ENCODE results near the gene SPATA31C1. TPM values are rescaled to one million over a fixed set of nuclear protein-coding genes. Genes with fewer than 3 reads are reported as not detected.

SPATA31C1 gene
- polyA plus RNA-seq, 1 experiment = not detected

GRCh38 chr9:87889065-87889881, 28.5 kb upstream of the SPATA31C1 start:
- Histone ChIP-seq H3K36me3 (ENCODE audit: control insufficient read depth, insufficient read depth, low read length) (no peaks in the 10 kb centered on the region), H3K27me3 (ENCODE audit: control insufficient read depth, insufficient read depth, low read length) (0 out of 2 replicates have a peak, but pooled peaks cover 3% of the 10 kb centered on the region), H3K4me3 (ENCODE audit: low read depth, low read length) (no peak overlapping the region)
- DNase-seq (ENCODE audit: low read depth) = no peak
- ChIA-PET POLR2A (no interaction called here), CTCF (interaction anchor here (1.3 kb wide), 1 partner anchor 10 kb away, joined by 3 read pairs; no protein-coding TSS in a partner anchor)
- TF ChIP-seq, protein P1, sequence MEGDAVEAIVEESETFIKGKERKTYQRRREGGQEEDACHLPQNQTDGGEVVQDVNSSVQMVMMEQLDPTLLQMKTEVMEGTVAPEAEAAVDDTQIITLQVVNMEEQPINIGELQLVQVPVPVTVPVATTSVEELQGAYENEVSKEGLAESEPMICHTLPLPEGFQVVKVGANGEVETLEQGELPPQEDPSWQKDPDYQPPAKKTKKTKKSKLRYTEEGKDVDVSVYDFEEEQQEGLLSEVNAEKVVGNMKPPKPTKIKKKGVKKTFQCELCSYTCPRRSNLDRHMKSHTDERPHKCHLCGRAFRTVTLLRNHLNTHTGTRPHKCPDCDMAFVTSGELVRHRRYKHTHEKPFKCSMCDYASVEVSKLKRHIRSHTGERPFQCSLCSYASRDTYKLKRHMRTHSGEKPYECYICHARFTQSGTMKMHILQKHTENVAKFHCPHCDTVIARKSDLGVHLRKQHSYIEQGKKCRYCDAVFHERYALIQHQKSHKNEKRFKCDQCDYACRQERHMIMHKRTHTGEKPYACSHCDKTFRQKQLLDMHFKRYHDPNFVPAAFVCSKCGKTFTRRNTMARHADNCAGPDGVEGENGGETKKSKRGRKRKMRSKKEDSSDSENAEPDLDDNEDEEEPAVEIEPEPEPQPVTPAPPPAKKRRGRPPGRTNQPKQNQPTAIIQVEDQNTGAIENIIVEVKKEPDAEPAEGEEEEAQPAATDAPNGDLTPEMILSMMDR (IDR thresholded peaks at IDR 0.05; ENCODE audit: insufficient read depth, low read depth, low read length) = no peak

DNA sequence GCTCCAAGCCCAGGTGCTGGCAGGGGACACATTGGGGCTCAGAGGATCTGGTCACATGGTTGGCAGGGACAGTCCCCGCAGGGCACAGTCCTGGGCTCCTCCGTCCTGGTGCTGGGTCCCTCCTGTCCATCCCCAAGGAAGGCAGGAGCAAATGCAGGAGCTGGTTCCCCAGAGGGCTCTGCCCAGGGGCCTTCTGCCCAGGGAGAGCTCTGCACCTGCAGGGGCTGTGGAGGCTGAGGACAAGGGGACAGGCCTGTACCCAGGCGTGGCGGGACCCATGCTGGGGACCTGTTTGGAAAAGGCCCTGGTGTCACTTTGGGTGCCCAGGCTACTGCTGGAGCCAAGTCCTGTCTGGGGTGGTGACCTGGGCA, 27.9 kb upstream of the SPATA31C1 start:
- TF ChIP-seq, protein P1 (IDR thresholded peaks at IDR 0.05; ENCODE audit: insufficient read depth, low read depth, low read length) = no peak
- CTCF ChIA-PET = no interaction called here
- Histone ChIP-seq H3K36me3 (ENCODE audit: control insufficient read depth, insufficient read depth, low read length) (no peaks in the 10 kb centered on the region), H3K4me3 (ENCODE audit: low read depth, low read length) (no peak overlapping the region), H3K27me3 (ENCODE audit: control insufficient read depth, insufficient read depth, low read length) (0 out of 2 replicates have a peak, but pooled peaks cover 3% of the 10 kb centered on the region)
- POLR2A ChIA-PET = no interaction called here
- no peak for DNase-seq (ENCODE audit: low read depth)

DNA sequence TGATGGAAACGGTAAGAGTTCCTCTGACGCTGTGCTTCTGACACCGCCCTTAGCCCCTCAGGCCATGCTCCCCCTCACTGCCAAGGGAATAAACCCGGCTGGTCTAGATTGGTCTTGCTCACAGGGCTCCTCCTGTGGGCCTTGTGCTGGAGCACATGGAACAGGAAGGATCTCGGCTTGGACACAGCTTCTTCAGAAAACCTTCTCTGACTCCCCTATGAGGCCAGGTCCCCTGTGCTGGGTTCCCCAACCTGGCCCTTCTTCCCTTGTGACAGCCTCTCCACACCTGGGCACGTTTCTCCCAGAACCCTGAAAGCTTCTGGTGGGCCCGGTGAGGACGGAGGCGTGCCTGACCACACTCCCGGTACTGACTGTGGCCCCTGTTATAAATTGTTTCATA, 26.9 kb upstream of the SPATA31C1 start:
- no peak for DNase-seq (ENCODE audit: low read depth)
- TF ChIP-seq, protein P1 (IDR thresholded peaks at IDR 0.05; ENCODE audit: insufficient read depth, low read depth, low read length) = no peak
- no peak overlapping the region for H3K4me3 ChIP-seq (ENCODE audit: low read depth, low read length)
- 0 out of 2 replicates have a peak, but pooled peaks cover 3% of the 10 kb centered on the region for H3K27me3 ChIP-seq (ENCODE audit: control insufficient read depth, insufficient read depth, low read length)
- ChIA-PET CTCF (no interaction called here), POLR2A (no interaction called here)
- H3K36me3 ChIP-seq (ENCODE audit: control insufficient read depth, insufficient read depth, low read length) = no peaks in the 10 kb centered on the region

- Histone ChIP-seq H3K36me3 (ENCODE audit: control insufficient read depth, insufficient read depth, low read length) (no peaks in the 10 kb centered on the region), H3K27me3 (ENCODE audit: control insufficient read depth, insufficient read depth, low read length) (0 out of 2 replicates have a peak, but pooled peaks cover 3% of the 10 kb centered on the region), H3K4me3 (ENCODE audit: low read depth, low read length) (no peak overlapping the region)
- TF ChIP-seq, protein P1 (IDR thresholded peaks at IDR 0.05; ENCODE audit: insufficient read depth, low read depth, low read length) = no peak
- ChIA-PET POLR2A (no interaction called here), CTCF (no interaction called here)
- DNase-seq (ENCODE audit: low read depth) = no peak
These were observed 26.0 kb upstream of the SPATA31C1 start for GRCh38 chr9:87891754-87892153.

DNA sequence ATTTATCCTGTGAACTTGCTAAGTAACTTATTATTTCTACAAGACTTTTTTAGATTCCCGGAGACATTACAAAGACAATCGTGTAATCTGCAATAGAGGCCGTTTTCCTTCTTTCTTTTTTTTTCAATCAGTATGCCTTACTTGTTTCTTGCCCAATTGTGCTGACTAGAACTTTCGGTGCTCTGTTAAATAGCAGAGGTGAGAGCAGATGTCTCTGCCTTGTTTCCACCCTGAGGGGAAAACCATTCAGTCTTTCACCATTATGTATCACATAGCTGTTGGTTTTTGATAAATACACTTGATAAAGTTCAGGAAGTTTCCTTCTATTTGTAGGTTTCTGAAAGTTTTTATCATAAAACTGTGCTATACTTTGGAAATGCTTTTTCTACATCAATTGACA, 24.8 kb upstream of the SPATA31C1 start:
- TF ChIP-seq, protein P1 (IDR thresholded peaks at IDR 0.05; ENCODE audit: insufficient read depth, low read depth, low read length) = no peak
- DNase-seq (ENCODE audit: low read depth) = no peak
- POLR2A ChIA-PET = no interaction called here
- H3K4me3 ChIP-seq (ENCODE audit: low read depth, low read length) = no peak overlapping the region
- H3K27me3 ChIP-seq (ENCODE audit: control insufficient read depth, insufficient read depth, low read length) = no peaks in the 10 kb centered on the region
- no peaks in the 10 kb centered on the region for H3K36me3 ChIP-seq (ENCODE audit: control insufficient read depth, insufficient read depth, low read length)
- CTCF ChIA-PET = no interaction called here

Measured in BJ (cell line).